Hematopoietic multipotent progenitor cell treated with erythropoietin and hydrocortisone succinate and interleukin-3 and kit ligand, for 17 days (in vitro differentiated cells): ENCODE data around the gene CCT5.
A peak's percentile ranks its signal among the peaks of the same experiment; 100 is the strongest.

Source experiments
- DNase-seq: peaks from one replicate; pipeline ENCODE4 v3.0.0-alpha.2; 2015; ENCODE audit warnings: low spot score

Gene CCT5

DNA sequence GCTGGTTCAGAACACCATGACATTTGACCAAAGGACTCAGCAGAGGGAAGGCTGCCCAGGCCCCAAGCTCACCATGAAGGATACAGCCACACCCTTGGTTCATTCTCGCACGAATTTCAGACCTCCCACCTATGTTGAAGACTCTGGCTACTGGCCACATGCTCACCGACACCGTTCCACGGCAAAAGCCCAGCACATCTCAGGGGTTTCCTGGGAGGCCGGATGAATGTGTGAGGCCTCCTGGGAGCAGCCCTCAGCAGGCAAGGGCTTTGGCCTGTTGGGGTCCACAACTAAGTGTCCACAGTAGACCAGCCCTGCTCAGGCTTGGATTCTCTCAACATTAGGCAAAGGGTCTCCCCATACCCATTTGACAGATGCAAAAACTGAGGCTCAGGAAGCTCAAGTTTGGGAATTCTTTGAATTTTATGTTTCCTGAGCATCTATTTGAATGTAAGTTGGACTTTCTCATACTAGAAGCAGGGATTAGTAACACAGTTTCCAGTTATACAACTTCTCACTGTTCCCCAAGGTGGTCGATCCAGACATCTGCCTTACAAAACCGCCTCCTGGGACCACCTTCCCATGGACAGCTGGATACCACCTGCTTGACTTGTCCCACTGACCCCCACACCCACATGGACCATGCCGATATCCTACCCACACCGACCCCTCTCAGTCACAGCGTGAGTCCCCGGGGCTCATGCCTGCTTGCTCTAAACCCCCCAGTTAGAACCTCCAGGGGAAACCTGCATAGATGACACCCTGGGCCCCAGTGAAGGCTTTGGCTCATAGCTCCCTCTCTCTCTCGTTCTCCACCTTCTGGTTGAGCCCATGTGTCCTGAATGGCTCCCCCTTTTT lies 27.9 kb downstream of the CCT5 start:
- no peak for DNase-seq

DNA sequence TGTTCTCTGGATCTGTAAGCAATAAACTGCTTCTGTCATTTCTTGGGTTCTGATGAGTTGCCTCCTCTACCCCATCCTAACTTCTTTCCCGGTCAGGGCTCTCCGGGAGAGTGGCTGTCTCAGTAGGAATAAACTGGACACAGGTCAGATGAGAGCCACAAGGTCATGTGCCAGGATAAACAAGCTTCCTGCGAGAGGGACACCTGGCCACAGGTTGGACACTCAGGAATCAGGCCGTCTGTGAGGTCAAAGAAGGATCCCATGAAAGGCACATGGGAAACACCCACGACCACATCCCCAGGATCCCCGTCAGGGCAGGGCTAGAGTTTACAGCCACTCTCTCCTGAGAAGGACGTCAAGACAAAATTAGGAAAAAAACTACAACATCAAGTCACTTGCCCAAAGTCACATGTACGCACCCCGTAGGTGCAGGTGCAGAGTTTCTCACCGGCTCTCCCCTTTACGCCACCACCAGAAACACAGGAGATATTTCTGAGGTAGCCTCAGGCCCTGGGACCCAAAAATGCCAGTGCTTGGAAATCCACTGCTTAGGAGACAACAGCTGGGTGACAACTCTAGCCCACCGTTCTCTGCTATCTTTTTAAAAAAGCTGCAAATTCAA lies 28.7 kb downstream of the CCT5 start:
- DNase-seq = no peak

DNA sequence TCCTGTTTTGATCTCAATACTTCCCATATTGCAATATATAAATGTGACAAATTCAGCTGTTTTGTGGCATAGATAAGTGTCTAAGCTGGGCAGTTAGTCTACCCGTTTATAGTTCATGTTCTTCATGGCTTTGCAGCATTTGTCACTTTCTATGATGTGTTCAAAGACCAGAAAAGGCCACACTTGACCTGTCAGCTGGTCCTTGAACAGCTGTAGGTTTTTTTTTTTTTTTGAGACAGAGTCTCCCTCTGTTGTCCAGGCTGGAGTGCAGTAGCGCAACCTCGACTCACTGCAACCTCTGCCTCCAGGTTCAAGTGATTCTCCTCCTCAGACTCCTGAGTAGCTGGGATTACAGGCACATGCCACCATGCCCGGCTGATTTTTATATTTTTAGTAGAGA lies 29.2 kb downstream of the CCT5 start:
- DNase-seq = no peak

DNA sequence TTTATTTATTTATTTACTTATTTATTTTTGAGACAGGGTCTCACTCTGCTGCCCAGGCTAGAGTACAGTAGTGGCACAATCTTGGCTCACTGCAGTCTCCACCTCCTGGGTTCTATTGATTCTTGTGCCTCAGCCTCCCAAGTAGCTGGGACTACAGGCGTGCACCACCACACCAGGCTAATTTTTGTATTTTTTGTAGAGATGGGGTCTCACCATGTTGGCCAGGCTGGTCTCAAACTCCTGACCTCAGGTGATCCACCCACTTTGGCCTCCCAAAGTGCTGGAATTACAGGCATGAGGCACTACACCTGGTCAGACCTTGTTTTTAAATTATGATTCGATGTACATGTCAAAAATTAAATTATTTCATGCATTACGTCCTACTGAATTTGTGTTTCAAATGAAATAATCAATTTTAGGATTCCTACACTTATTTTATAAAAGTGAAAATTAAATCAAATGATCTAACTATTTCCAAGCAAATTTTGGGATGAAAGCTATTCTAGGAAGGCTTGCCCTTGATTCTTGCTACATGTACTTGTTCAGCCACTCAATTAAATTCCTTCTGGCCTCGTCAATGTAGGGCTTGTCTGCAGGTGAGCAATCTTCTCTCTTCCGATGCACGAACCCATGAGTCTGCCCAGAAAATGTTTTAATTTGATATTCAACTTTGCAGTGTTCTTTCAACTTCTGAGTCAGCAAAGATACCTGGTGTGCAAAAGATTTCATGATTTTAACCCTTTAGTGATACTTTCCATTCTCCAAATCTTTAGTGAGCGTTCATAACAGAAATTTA lies 30.0 kb downstream of the CCT5 start:
- DNase-seq = no peak

DNA sequence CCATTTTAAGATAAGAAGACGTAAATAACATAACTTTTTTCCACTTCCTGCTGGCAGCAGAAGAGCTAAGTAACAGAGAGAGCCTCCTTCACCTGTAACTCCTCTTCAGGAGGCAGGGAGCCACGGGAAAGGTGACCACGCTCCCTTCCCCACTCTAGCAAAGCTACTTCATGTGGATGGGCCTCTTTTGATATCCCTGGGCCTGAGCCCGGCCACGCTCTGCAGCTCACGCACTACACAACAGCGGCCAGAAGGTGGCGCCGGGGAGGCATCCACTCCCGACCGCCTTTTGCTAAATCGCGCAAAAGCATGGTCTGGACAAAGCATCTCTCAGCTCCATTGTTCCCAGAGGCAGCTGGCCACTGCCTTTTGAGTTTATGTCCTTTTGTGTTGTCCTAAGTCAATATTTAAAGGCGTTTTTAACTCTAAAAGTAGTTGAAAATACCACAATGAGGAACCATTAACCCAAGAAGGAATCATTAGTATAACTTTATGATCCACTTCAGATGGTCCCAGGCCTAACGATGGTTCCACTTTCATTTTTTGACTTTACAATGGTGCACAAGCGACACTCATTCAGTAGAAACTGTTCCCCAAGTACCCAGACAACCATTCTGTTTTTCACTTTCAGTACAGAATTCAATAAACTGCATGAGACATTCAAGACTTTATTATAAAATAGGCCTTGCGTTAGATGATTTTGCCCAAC lies 34.0 kb downstream of the CCT5 start:
- peak; percentile 86 for DNase-seq

- peak; percentile 63 for DNase-seq
Measured at GRCh38 chr5:10285362-10285761, 35.3 kb downstream of the CCT5 start.

DNA sequence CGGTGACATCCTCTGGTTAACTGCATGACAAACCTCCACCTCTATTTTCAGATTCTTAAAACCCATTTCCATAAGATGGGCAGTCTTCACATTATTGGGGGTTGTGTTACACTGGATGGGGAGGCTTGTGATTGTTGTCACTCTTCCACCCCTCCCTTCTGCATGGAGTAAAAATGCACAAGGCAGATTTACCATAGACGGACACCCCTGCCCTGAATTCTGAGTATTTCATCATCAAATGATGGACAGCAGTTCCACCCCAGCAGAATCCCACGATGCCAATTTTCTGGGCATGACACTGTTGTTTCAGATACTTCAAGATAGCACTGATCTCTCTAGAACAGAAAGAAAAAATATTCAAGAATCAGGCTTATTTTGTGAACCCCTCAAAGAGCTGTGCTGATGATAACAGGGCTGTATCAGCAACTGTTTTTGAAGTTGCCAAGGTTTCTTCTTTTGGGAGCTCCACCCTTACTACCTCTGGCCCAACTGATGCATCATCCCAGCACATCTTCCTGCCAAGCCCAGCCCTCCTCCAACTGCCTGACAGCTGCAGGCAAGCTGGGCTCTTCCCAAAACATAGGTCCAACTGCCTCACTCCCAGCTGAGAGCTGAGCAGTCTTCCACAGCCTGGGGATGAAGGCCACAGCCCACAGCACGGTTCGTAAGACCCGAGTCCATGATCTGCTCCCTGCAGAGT lies 36.2 kb downstream of the CCT5 start:
- peak; percentile 78 for DNase-seq

DNA sequence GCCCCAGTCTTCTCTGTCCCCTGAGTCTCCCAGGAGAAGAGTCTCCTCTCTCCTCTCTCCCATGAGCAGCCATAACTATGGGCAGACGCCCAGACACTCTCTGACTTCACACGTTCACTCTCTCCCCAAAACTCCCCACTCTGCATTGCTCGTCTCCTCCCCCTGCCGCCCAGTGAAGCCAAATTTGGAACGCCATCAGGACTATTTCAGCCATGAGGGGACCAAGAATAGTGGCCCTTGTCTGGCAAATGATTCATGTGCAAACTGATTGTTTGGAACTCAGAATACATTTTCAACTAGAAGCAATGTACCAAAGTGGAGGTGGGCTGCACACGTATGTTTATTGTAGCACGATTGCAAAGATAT lies 36.8 kb downstream of the CCT5 start:
- no peak for DNase-seq

GRCh38 chr5:10288592-10289219 lies 38.6 kb downstream of the CCT5 start:
- peak; percentile 90 for DNase-seq

- DNase-seq = peak; percentile 84
Measured at GRCh38 chr5:10289353-10289752, 39.3 kb downstream of the CCT5 start.

DNA sequence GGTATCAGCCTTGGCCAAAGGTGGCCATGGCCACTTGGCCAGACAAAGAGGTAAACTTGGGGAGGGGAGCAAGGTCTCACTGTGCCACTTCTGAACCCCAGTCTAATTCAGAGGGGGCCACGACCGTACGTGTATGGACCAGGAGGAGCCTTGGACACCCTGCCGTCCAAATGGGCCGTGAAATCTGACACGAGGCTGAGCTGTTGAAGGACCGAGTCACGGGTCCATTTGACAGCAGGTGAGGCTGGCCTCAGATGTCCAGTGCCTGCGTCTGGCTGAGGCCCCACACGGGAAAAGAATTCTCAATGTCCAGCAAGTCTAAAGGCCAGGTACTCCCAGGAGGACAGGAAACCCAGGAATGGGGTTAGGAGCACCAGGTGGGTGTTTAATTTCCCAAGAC lies 39.9 kb downstream of the CCT5 start:
- DNase-seq = no peak

DNA sequence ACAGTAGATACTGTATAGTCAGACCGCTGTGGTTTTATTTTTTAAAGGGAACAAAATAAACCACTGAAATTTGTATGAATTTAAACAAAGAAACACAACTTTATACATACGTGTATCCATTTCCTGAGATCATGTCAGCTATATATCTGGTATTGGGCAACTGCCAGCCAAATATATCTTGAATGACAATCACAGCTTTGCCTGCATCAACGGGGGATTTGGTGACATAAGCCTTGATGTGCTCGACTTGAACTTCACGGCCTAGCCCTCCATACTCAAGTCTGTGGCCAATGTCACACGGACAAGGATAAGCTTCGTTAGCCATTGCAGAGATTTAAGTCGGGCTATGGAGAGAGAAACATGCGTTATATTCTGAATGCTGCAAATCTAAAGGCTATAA lies 40.4 kb downstream of the CCT5 start:
- no peak for DNase-seq

GRCh38 chr5:10291692-10292339 lies 41.7 kb downstream of the CCT5 start:
- DNase-seq = no peak

DNA sequence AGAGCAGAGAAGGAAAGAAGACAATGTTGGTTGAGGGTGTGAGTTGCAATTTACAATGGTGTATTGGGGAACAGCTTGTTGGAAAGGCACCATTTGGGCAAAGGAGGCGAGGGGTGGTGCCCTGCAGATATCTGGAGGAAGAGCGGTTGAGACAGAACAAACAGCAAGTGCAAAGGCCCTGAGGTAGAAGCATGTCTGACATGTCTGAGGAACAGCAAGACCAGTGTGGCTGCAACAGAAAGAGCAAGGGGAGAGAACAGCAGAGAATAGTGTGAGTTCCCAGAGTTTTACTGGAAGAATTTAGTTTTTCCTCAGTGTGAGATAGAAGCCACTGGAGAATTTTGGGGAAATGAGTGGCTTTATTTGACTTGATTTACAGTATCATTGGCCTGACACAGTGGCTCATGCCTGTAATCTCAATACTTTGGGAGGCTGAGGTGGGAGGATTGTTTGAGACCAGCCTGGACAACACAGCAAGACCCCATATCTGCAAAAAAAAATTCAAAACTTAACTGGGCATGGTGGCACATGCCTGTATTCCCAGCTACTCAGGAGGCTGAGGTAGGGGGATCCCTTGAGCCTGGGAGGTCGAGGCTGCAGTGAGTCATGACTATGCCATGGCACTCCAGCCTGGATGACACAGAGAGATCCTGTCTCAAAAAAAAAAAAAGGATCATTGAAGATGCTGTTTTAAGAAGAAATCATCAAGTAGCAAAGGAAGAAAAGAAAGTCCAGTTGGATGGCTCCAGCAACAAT lies 44.0 kb downstream of the CCT5 start:
- DNase-seq = no peak

DNA sequence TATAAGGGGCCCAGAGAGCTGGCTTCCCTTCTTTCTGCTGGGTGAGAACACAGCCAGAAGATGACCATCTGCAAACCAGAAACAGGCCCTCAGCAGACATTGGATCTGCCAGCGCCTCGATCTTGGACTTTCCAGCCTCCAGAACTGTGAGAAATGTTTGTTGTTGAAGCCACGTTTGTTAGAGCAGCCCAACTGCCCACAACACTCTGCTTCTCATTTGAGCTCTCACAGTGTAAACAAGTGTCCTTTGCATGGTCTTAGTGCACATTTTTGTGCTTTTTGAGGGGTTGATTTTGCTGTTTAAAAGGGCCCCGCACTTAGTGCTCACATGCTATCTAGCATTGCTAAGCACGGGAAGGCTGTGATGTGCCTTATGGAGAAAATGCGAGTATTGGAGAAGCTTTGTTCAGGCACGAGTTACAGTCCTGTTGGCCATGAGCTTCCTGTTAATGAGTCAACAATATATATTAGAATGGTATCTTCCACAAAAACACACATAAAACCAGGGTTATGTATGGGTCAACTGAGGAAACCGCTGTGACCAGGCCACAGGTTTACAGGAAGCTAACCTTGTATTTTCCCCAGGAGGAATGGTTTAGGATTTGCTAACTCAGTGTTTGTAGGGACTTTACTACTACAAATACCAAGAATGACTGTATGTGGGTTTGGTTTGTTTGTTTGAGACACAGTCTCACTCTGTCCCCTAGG lies 45.7 kb downstream of the CCT5 start:
- no peak for DNase-seq

DNA sequence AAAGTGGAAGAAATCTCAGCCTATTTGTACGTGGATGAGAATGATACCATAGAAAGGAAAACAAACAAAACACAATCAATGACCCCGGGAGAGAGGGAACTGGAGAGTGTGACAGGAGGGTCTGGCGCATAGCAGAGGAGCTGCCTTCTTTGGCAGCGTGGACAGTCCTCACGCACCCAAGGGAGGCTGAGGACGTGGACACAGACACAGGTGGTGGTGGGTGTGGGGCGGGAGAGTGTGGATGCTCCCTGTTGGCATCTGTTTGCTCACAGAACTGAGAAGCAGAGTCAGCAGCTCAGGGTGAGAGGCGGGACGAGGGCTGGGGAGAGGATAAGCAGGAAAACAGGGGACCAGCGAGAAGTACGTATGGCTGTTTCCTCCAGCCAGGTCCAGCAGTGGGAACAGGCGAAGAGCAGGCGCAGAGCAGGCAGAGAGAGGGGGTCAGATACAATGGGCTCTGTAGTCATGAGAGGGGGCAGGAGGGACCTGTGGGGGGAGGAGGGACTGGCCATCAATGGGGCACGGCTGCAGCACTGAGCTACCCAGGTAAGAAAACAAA lies 47.6 kb downstream of the CCT5 start:
- no peak for DNase-seq

DNA sequence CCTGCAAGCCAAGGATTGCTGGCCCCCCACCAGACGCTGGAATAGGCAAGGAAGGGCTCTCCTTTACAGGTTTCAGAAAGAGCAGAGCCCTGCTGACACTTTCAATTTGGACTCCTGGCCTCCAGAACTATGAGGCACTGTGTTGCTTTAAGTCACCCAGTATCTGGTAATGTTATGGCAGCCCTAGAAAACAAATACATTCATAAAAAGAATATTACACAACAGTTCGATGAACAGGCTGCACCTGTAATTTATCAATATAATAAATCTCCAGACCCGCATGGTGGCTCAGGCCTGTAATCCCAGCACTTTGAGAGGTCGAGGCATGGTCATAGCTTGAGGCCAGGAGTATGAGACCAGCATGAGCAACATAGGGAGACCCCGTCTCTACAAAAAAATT lies 50.2 kb downstream of the CCT5 start:
- no peak for DNase-seq

GRCh38 chr5:10301266-10301665 lies 51.2 kb downstream of the CCT5 start:
- no peak for DNase-seq
